CD4-positive, alpha-beta T cell treated with Interleukin-15 for 4 hours (primary cell): ENCODE data around the gene SEC16B.

Source experiments
- DNase-seq: peaks from one replicate; pipeline ENCODE4 v3.0.0-alpha.2; 2020; ENCODE audit warnings: low spot score

SEC16B gene

GRCh38 chr1:177944016-177944949, 25.6 kb downstream of the SEC16B start:
- no peak for DNase-seq

- no peak for DNase-seq
Observed at GRCh38 chr1:177941976-177942375, 27.9 kb downstream of the SEC16B start.

GRCh38 chr1:177940682-177941081, 29.2 kb downstream of the SEC16B start:
- DNase-seq, result no peak

GRCh38 chr1:177937931-177938330, 31.9 kb downstream of the SEC16B start:
- DNase-seq, result no peak

GRCh38 chr1:177937174-177937770, 32.6 kb downstream of the SEC16B start:
- DNase-seq, result no peak

GRCh38 chr1:177935638-177936415, 34.0 kb downstream of the SEC16B start:
- no peak for DNase-seq

- DNase-seq, result no peak
Observed at GRCh38 chr1:177934927-177935326, 34.9 kb downstream of the SEC16B start.

- no peak for DNase-seq
Observed at GRCh38 chr1:177934461-177934860, 35.4 kb downstream of the SEC16B start.

- no peak for DNase-seq
Observed at GRCh38 chr1:177933881-177934280, 36.0 kb downstream of the SEC16B start.

GRCh38 chr1:177932123-177932522, 37.7 kb downstream of the SEC16B start:
- DNase-seq, result no peak

GRCh38 chr1:177928952-177929351, 40.9 kb downstream of the SEC16B start:
- DNase-seq, result no peak

GRCh38 chr1:177928194-177928593, 41.7 kb downstream of the SEC16B start:
- no peak for DNase-seq

GRCh38 chr1:177927021-177927596, 42.7 kb downstream of the SEC16B start:
- no peak for DNase-seq

- no peak for DNase-seq
Observed at GRCh38 chr1:177926201-177926600, 43.7 kb downstream of the SEC16B start.

- no peak for DNase-seq
Observed at GRCh38 chr1:177925006-177925405, 44.9 kb downstream of the SEC16B start.

GRCh38 chr1:177923441-177923840, 46.4 kb downstream of the SEC16B start:
- DNase-seq, result no peak

- no peak for DNase-seq
Observed at GRCh38 chr1:177922209-177922608, 47.6 kb downstream of the SEC16B start.

- DNase-seq, result no peak
Observed at GRCh38 chr1:177921590-177921989, 48.3 kb downstream of the SEC16B start.

GRCh38 chr1:177920091-177920490, 49.8 kb downstream of the SEC16B start:
- no peak for DNase-seq

- DNase-seq, result no peak
Observed at GRCh38 chr1:177915641-177916040, 54.2 kb downstream of the SEC16B start.

- no peak for DNase-seq
Observed at GRCh38 chr1:177914603-177915002, 55.3 kb downstream of the SEC16B start.
